Measurements from ENCODE around the gene MGAT1. TPM values are rescaled to one million over a fixed set of nuclear protein-coding genes. Genes with fewer than 3 reads are reported as not detected.
"Not testable (repeated sequence)": the region's sequence is repeated elsewhere in the genome, so short reads cannot be mapped to it uniquely, and the experiment has no call there.

The MGAT1 gene
- total RNA-seq, 2 donors from 2014 or later: 76.2 to 101 TPM

GRCh38 chr5:180829726-180830125, 27.1 kb upstream of the MGAT1 start:
- TF ChIP-seq CTCF (conservative IDR thresholded peaks at IDR 0.05): no peak
- 98% methylated on average over 4 of the region's 5 CpGs; no CpG with 5 or more reads in 1 of the 2 experiments for WGBS, 2 experiments (ENCODE audit: insufficient coverage in 1 of 2, insufficient read length in 1 of 2)
- Histone ChIP-seq H3K4me1 (ENCODE audit: control insufficient read depth, insufficient read depth, low read length) (no peaks in the 10 kb centered on the region), H3K27ac (ENCODE audit: low read depth, low read length) (no peak overlapping the region), H3K9ac (ENCODE audit: extremely low read depth, low read length, poor library complexity, severe bottlenecking) (no peak overlapping the region), H3K9me3 (ENCODE audit: control insufficient read depth, low read length) (peaks cover 24% of the 10 kb centered on the region), H3K27me3 (ENCODE audit: control insufficient read depth, insufficient read depth, low read length, poor library complexity, severe bottlenecking) (no peaks in the 10 kb centered on the region), H3K36me3 (ENCODE audit: control insufficient read depth, insufficient read depth, low read length) (no peaks in the 10 kb centered on the region), H3K4me3 (ENCODE audit: low read length) (peak overlapping the region; percentile 81)
- Mint-ChIP-seq H3K9me3 (peaks cover 43% of the 10 kb centered on the region), H3K4me1 (peaks cover 4% of the 10 kb centered on the region), H3K27me3 (ENCODE audit: insufficient read depth) (peaks cover 65% of the 10 kb centered on the region), H3K4me3 (peak overlapping the region; percentile 76), H3K36me3 (ENCODE audit: low read depth) (peaks cover 25% of the 10 kb centered on the region), H3K27ac (no peak overlapping the region)
- no peak for DNase-seq

- not testable (repeated sequence) for H3K4me3 Mint-ChIP-seq; H3K27ac ChIP-seq (ENCODE audit: low read depth, low read length); DNase-seq; H3K4me1 Mint-ChIP-seq; H3K36me3 ChIP-seq (ENCODE audit: control insufficient read depth, insufficient read depth, low read length); H3K27me3 ChIP-seq (ENCODE audit: control insufficient read depth, insufficient read depth, low read length, poor library complexity, severe bottlenecking); H3K4me1 ChIP-seq (ENCODE audit: control insufficient read depth, insufficient read depth, low read length); H3K9ac ChIP-seq (ENCODE audit: extremely low read depth, low read length, poor library complexity, severe bottlenecking); H3K27ac Mint-ChIP-seq
- 95 to 98% methylated on average over 6 to 12 of the region's 13 CpGs for WGBS, 2 experiments (ENCODE audit: insufficient coverage in 1 of 2, insufficient read length in 1 of 2)
- Histone ChIP-seq H3K4me3 (ENCODE audit: low read length) (peak overlapping the region; percentile 81), H3K9me3 (ENCODE audit: control insufficient read depth, low read length) (peaks cover 24% of the 10 kb centered on the region)
- H3K9me3 Mint-ChIP-seq: peaks cover 43% of the 10 kb centered on the region
- H3K27me3 Mint-ChIP-seq (ENCODE audit: insufficient read depth): peaks cover 60% of the 10 kb centered on the region
- H3K36me3 Mint-ChIP-seq (ENCODE audit: low read depth): peaks cover 17% of the 10 kb centered on the region
These were observed 26.3 kb upstream of the MGAT1 start for GRCh38 chr5:180828756-180829531.

DNA sequence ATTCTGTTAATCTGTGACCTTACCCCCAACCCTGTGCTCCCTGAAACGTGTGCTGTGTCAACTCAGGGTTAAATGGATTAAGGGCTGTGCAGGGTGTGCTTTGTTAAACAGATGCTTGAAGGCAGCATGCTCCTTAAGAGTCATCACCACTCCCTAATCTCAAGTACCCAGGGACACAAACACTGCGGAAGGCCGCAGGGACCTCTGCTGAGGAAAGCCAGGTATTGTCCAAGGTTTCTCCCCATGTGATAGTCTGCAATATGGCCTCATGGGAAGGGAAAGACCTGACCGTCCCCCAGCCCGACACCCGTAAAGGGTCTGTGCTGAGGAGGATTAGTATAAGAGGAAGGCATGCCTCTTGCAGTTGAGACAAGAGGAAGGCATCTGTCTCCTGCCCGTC, 24.8 kb upstream of the MGAT1 start:
- 20 to 81% methylated on average over 1 to 6 of the region's 7 CpGs for WGBS, 2 experiments (ENCODE audit: insufficient coverage in 1 of 2, insufficient read length in 1 of 2)
- H3K4me1 ChIP-seq (ENCODE audit: control insufficient read depth, insufficient read depth, low read length); H3K4me3 Mint-ChIP-seq; H3K9ac ChIP-seq (ENCODE audit: extremely low read depth, low read length, poor library complexity, severe bottlenecking); H3K27ac ChIP-seq (ENCODE audit: low read depth, low read length); H3K27ac Mint-ChIP-seq; DNase-seq; H3K4me3 ChIP-seq (ENCODE audit: low read length); H3K36me3 ChIP-seq (ENCODE audit: control insufficient read depth, insufficient read depth, low read length); H3K4me1 Mint-ChIP-seq; H3K27me3 ChIP-seq (ENCODE audit: control insufficient read depth, insufficient read depth, low read length, poor library complexity, severe bottlenecking): not testable (repeated sequence)
- Mint-ChIP-seq H3K9me3 (peaks cover 43% of the 10 kb centered on the region), H3K27me3 (ENCODE audit: insufficient read depth) (peaks cover 59% of the 10 kb centered on the region), H3K36me3 (ENCODE audit: low read depth) (peaks cover 17% of the 10 kb centered on the region)
- H3K9me3 ChIP-seq (ENCODE audit: control insufficient read depth, low read length): peaks cover 24% of the 10 kb centered on the region

DNA sequence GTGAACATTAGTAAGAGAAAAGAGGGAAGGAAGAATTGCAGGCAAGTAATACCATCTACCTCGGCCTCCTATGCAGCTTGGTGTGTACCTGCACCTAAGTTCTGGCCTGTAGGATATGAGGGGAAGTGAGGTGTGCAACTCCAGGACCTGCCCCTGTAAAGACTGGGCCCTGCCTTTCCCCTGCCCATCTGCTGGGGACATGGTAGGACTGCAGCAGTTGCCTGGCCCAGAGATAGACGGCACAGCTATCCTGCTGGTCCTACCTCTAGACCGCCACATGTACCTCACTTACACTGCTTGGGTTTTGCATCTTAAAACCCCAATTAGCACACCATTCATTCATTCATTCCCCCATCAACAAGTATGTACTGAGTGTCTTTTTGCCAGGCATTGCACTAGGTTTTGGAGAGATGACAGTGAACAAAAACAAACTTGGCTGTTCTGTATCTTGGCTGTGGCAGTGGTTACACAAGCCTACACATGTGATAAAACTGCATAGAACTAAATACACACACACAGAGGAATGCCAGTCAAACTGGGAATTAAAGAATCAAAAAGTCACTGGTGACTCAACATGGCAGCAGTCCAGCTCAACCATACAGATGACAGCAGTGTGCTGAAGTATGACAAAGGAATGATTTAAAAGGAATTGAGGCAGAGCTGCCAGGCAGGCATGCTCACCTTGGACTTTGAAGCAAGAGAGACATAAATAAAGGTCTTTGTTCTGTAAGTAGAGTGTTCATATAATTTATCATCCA, 23.3 kb upstream of the MGAT1 start:
- Histone ChIP-seq H3K4me3 (ENCODE audit: low read length) (no peak overlapping the region), H3K4me1 (ENCODE audit: control insufficient read depth, insufficient read depth, low read length) (no peaks in the 10 kb centered on the region), H3K27ac (ENCODE audit: low read depth, low read length) (no peak overlapping the region), H3K9me3 (ENCODE audit: control insufficient read depth, low read length) (peaks cover 24% of the 10 kb centered on the region), H3K36me3 (ENCODE audit: control insufficient read depth, insufficient read depth, low read length) (no peaks in the 10 kb centered on the region), H3K27me3 (ENCODE audit: control insufficient read depth, insufficient read depth, low read length, poor library complexity, severe bottlenecking) (no peaks in the 10 kb centered on the region), H3K9ac (ENCODE audit: extremely low read depth, low read length, poor library complexity, severe bottlenecking) (no peak overlapping the region)
- no peak for TF ChIP-seq CTCF (conservative IDR thresholded peaks at IDR 0.05)
- no peak for DNase-seq
- H3K9me3 Mint-ChIP-seq: peaks cover 38% of the 10 kb centered on the region
- WGBS, 2 experiments (ENCODE audit: insufficient coverage in 1 of 2, insufficient read length in 1 of 2): 91 to 100% methylated on average over 1 to 3 of the region's 3 CpGs
- H3K4me3 Mint-ChIP-seq: no peak overlapping the region
- peaks cover 7% of the 10 kb centered on the region for H3K4me1 Mint-ChIP-seq
- peaks cover 17% of the 10 kb centered on the region for H3K36me3 Mint-ChIP-seq (ENCODE audit: low read depth)
- H3K27ac Mint-ChIP-seq: no peak overlapping the region
- peaks cover 47% of the 10 kb centered on the region for H3K27me3 Mint-ChIP-seq (ENCODE audit: insufficient read depth)
